GM18505 (cell line): Measurements from ENCODE around the gene PRKN.

ENCODE experiments used
- ATAC-seq: cut with Tn5 transposase; IDR thresholded peaks from one replicate; pipeline ENCODE4 v1.9.1; 2021; ENCODE audit not compliant: unreplicated experiment
- POLR2A ChIP-seq: IDR thresholded peaks from 4 replicates; pipeline ENCODE4 v1.6.1; 2011; ENCODE audit warnings: borderline replicate concordance; ENCODE audit not compliant: insufficient read depth, insufficient read length; ENCODE audit errors: extremely low read depth

PRKN gene

DNA sequence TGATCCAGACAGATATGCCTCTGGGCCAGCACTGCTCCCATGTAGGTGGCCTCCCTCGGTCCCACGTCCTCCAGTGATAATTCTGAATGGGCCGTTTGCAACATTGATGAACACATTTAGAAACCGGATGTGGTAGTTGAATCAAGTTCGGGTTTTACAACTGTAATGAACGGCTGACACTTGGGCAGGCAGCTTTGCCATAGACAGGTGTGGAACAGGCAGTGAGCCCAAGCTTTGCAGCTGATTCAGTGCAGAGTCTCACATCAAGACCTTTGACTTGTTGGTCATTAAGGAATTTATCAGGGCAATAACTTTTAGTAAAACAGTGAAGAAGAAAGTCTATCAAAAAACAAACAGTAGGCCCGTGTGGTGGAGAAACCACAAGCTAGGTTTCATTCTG, 987.1 kb downstream of the PRKN start:
- TF ChIP-seq POLR2A, result no peak
- ATAC-seq, result no peak

GRCh38 chr6:161736781-161737292, 990.7 kb downstream of the PRKN start:
- ATAC-seq, result no peak
- TF ChIP-seq POLR2A, result no peak

DNA sequence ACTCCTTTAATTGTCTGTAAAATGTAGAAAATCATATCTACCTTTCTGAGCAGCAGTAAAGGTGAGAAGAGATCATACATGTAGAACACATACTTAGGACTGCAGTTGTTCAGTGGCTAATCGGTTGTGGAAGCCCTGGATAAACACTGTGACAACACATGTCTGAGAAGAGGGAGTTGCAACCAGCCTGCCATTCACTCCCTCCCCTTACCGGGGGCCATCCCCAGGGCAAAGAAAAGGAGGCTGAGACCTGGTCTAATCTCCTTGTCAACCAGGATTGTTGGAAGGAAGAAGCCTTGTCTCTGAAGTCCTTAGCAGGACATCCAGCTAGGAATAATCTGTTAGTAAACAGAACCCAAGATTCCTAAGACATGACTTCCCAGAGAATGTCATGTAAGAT, 991.2 kb downstream of the PRKN start:
- no peak for ATAC-seq
- TF ChIP-seq POLR2A, result no peak

- no peak for ATAC-seq
- no peak for TF ChIP-seq POLR2A
Observed at GRCh38 chr6:161732594-161732993, 995.0 kb downstream of the PRKN start.

- no peak for ATAC-seq
- no peak for TF ChIP-seq POLR2A
Observed at GRCh38 chr6:161727083-161727833, 1000.3 kb downstream of the PRKN start.

DNA sequence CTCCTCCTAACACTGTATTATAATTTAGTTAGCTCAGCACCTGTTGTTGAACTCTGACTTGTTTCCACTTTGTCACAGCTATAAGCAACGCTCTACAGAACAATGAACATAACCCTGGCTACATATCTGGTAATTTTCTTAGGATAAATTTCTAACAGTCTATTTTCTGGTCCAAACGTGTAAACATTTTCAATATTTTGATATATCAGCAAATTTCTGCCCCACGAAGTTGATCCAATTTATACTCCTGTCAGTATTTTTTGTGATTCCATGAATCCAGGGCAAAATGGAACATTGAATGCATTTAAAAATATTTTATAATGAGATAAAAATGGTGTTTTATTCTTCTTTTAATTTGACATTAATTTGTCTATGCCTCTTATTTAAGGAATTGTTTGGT, 1005.2 kb downstream of the PRKN start:
- no peak for ATAC-seq
- TF ChIP-seq POLR2A, result no peak

GRCh38 chr6:161721511-161721910, 1006.1 kb downstream of the PRKN start:
- no peak for ATAC-seq

DNA sequence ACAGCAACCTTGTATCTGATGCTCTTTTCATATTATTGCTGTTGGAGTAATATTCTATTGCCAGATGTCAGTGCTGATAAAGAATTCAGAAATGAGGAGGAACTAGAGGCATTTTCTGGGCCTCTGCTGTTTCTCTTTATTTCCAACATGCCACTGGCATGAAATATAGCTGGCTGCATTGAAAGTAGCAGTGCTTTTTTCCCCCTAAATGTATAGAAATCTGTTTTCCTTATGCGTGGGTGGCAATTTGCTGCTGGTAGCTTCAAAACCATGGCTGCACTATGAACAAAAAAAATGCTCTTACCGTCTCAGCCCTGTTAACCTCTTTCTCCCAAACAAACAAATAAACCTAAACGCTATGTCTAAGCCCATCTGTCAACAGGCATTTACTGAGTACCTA, 1011.4 kb downstream of the PRKN start:
- TF ChIP-seq POLR2A, result no peak
- ATAC-seq, result no peak

More at GRCh38 chr6:161721511-161721910, 1006.1 kb downstream of the PRKN start:
- no peak for TF ChIP-seq POLR2A

GRCh38 chr6:161711938-161712337, 1015.6 kb downstream of the PRKN start:
- ATAC-seq, result no peak
- TF ChIP-seq POLR2A, result no peak

GRCh38 chr6:161711515-161711914, 1016.1 kb downstream of the PRKN start:
- ATAC-seq, result no peak
- TF ChIP-seq POLR2A, result no peak

DNA sequence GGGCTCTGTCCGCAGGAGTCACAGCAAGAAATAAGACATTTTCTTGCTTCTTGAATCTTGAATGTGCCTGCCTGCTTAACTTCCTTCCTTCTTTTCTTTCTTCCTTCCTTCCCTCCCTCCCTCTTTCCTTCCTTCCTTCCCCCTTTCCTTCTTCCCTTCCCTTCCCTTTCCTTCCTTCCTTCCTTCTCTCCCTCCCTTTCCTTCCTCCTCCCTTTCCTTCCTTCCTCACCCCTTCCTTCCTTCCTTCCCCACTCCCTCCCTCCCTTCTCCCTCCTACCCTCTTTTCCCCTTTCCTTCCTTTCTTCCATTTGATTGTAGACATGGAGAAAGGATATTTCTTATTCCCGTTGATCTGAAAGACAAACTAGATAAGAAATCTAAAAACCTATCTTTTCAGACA, 1016.9 kb downstream of the PRKN start:
- no peak for ATAC-seq

GRCh38 chr6:161701056-161701455, 1026.5 kb downstream of the PRKN start:
- no peak for TF ChIP-seq POLR2A
- no peak for ATAC-seq

More for the DNA sequence above, 1016.9 kb downstream of the PRKN start:
- TF ChIP-seq POLR2A, result no peak

DNA sequence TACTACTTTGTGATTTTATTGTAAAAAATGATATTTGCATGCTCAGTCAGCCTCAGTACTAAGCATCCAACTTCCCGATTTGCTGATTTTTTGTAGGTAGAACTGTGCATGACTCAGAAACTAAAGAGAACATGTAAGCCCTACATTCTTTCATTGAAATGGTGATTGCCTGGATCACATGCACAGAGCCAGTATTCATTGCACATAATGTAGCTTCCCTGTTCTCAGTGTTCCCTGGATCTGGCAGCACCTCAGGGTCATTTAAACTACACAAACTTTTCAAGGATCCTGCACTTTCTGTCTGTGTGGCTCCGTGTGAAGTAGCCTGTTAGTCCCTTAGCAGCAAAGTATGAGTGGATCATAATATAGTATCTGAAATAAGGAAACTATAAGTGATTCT, 1030.8 kb downstream of the PRKN start:
- ATAC-seq, result no peak
- no peak for TF ChIP-seq POLR2A

GRCh38 chr6:161694995-161695394, 1032.6 kb downstream of the PRKN start:
- ATAC-seq, result no peak
- no peak for TF ChIP-seq POLR2A
